Smooth muscle cell (in vitro differentiated cells): ENCODE results near the gene KIF13A. TPM values are rescaled to one million over a fixed set of nuclear protein-coding genes. Genes with fewer than 3 reads are reported as not detected.
A peak's percentile ranks its signal among the peaks of the same experiment; 100 is the strongest.

ENCODE experiments used
- DNase-seq: peaks from one replicate; lab custom pipeline; 2025; ENCODE audit not compliant: unreplicated experiment; lab: John Stamatoyannopoulos, UW
- H2AFZ ChIP-seq: fragments of 200-600 bp; sonication (generic); 2 replicates; pipeline ENCODE4 v1.6.0; 2016; ENCODE audit warnings: antibody characterized with exemption, low read depth, mild to moderate bottlenecking
- H3F3A ChIP-seq: fragments of 200-600 bp; sonication (generic); 2 replicates; pipeline ENCODE4 v1.6.0; 2017; ENCODE audit warnings: antibody characterized with exemption, low read depth
- H3K27ac ChIP-seq: fragments of 200-600 bp; sonication (generic); 2 replicates; pipeline ENCODE4 v1.5.1; 2016; ENCODE audit warnings: low read depth, mild to moderate bottlenecking
- H3K27me3 ChIP-seq: fragments of 200-600 bp; sonication (generic); 2 replicates; pipeline ENCODE4 v1.6.1; 2016; ENCODE audit warnings: low read depth, mild to moderate bottlenecking
- H3K36me3 ChIP-seq: fragments of 200-600 bp; sonication (generic); 2 replicates; pipeline ENCODE4 v1.5.1; 2016; ENCODE audit warnings: low read depth
- H3K4me1 ChIP-seq: fragments of 200-600 bp; sonication (generic); 2 replicates; pipeline ENCODE4 v1.5.1; 2016; ENCODE audit warnings: low read depth
- H3K4me2 ChIP-seq: fragments of 200-600 bp; sonication (generic); 2 replicates; pipeline ENCODE4 v1.6.0; 2016; ENCODE audit warnings: mild to moderate bottlenecking
- H3K4me3 ChIP-seq: fragments of 200-600 bp; sonication (generic); 2 replicates; pipeline ENCODE4 v1.5.1; 2016; ENCODE audit warnings: mild to moderate bottlenecking
- H3K79me2 ChIP-seq: fragments of 200-600 bp; sonication (generic); 2 replicates; pipeline ENCODE4 v1.6.0; 2016; ENCODE audit warnings: low read depth, mild to moderate bottlenecking
- H3K9ac ChIP-seq: fragments of 200-600 bp; sonication (generic); 2 replicates; pipeline ENCODE4 v1.6.0; 2016; ENCODE audit warnings: low read depth
- H3K9me3 ChIP-seq: fragments of 200-600 bp; sonication (generic); replicated peaks from 2 replicates; pipeline ENCODE4 v1.5.1; 2016; ENCODE audit warnings: low read depth
- H4K20me1 ChIP-seq: fragments of 200-600 bp; sonication (generic); 2 replicates; pipeline ENCODE4 v1.6.0; 2016; ENCODE audit warnings: low read depth
- WGBS: methylation state at CpG from one replicate; pipeline ENCODE4 v1.1.7; 2016; ENCODE audit warnings: low lambda C conversion rate; 5-methylcytosine and 5-hydroxymethylcytosine counted together
- polyA plus RNA-seq: library from polyadenylated mRNA; unstranded; fragments of >200 nt; fragmentation: Nextera tagmentation; extraction: Ambion mirVana; gene quantifications from 2 replicates; pipeline ENCODE4 v1.2.1, GENCODE V29; 2016
- total RNA-seq: library from RNA; depleted of rRNA; stranded (reverse); fragments of >200 nt; gene quantifications from 2 replicates; pipeline ENCODE4 v1.2.3, GENCODE V29; 2014
- TF ChIP-seq, protein P1 (sequence below): fragments of 200-600 bp; sonication (generic); IDR thresholded peaks from 2 replicates; pipeline ENCODE4 v1.5.1; 2017; ENCODE audit warnings: borderline replicate concordance, mild to moderate bottlenecking, antibody characterized with exemption; ENCODE audit not compliant: insufficient read depth, poor library complexity, severe bottlenecking

The KIF13A gene
- total and polyA plus RNA-seq, 2 experiments from 2014 or later, result 10.4 to 28.4 TPM

GRCh38 chr6:18024876-18025275, 37.4 kb upstream of the KIF13A start:
- no peak overlapping the region for H3K9ac ChIP-seq
- no peak overlapping the region for H3K4me2 ChIP-seq
- no peaks in the 10 kb centered on the region for H3K9me3 ChIP-seq
- H3K79me2 ChIP-seq, result no peaks in the 10 kb centered on the region
- no peak overlapping the region for H2AFZ ChIP-seq
- H3K27me3 ChIP-seq, result no peaks in the 10 kb centered on the region
- peaks cover 8% of the 10 kb centered on the region for H3F3A ChIP-seq
- H3K27ac ChIP-seq, result no peak overlapping the region
- no peak overlapping the region for H3K4me3 ChIP-seq
- no peaks in the 10 kb centered on the region for H3K36me3 ChIP-seq
- over 99% methylated on average over 5 of the region's 5 CpGs for WGBS
- no peaks in the 10 kb centered on the region for H4K20me1 ChIP-seq
- no peak for DNase-seq
- TF ChIP-seq, protein P1, sequence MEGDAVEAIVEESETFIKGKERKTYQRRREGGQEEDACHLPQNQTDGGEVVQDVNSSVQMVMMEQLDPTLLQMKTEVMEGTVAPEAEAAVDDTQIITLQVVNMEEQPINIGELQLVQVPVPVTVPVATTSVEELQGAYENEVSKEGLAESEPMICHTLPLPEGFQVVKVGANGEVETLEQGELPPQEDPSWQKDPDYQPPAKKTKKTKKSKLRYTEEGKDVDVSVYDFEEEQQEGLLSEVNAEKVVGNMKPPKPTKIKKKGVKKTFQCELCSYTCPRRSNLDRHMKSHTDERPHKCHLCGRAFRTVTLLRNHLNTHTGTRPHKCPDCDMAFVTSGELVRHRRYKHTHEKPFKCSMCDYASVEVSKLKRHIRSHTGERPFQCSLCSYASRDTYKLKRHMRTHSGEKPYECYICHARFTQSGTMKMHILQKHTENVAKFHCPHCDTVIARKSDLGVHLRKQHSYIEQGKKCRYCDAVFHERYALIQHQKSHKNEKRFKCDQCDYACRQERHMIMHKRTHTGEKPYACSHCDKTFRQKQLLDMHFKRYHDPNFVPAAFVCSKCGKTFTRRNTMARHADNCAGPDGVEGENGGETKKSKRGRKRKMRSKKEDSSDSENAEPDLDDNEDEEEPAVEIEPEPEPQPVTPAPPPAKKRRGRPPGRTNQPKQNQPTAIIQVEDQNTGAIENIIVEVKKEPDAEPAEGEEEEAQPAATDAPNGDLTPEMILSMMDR, result no peak
- peaks cover 15% of the 10 kb centered on the region for H3K4me1 ChIP-seq

DNA sequence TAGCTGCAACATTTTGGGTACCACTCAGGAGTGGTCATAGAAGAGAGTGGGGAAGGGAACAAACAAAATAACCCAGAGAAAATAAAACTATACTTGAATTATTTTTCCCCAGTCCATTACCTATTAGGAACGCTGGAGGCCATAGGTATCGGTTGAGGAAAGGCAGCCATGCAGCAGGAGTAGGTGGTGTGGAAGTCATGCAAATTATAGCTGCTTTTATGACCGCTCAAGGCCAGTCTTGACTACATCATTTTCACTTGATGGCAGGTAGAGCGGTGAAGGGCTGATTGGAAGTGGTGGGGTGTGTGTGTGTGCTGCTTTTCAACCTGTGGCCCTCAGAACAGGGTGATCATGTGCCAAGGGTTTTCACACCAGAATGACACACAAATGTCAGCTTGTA, 36.5 kb upstream of the KIF13A start:
- DNase-seq, result no peak
- no peaks in the 10 kb centered on the region for H3K36me3 ChIP-seq
- no peaks in the 10 kb centered on the region for H3K9me3 ChIP-seq
- no peak overlapping the region for H3K4me3 ChIP-seq
- no peak overlapping the region for H3K27ac ChIP-seq
- no peak overlapping the region for H3K9ac ChIP-seq
- peaks cover 15% of the 10 kb centered on the region for H3K4me1 ChIP-seq
- no peaks in the 10 kb centered on the region for H3K27me3 ChIP-seq
- H4K20me1 ChIP-seq, result no peaks in the 10 kb centered on the region
- peaks cover 8% of the 10 kb centered on the region for H3F3A ChIP-seq
- TF ChIP-seq, protein P1, result no peak
- no peak overlapping the region for H3K4me2 ChIP-seq
- no peaks in the 10 kb centered on the region for H3K79me2 ChIP-seq
- H2AFZ ChIP-seq, result no peak overlapping the region
- WGBS, result 92% methylated on average over 4 of the region's 4 CpGs

DNA sequence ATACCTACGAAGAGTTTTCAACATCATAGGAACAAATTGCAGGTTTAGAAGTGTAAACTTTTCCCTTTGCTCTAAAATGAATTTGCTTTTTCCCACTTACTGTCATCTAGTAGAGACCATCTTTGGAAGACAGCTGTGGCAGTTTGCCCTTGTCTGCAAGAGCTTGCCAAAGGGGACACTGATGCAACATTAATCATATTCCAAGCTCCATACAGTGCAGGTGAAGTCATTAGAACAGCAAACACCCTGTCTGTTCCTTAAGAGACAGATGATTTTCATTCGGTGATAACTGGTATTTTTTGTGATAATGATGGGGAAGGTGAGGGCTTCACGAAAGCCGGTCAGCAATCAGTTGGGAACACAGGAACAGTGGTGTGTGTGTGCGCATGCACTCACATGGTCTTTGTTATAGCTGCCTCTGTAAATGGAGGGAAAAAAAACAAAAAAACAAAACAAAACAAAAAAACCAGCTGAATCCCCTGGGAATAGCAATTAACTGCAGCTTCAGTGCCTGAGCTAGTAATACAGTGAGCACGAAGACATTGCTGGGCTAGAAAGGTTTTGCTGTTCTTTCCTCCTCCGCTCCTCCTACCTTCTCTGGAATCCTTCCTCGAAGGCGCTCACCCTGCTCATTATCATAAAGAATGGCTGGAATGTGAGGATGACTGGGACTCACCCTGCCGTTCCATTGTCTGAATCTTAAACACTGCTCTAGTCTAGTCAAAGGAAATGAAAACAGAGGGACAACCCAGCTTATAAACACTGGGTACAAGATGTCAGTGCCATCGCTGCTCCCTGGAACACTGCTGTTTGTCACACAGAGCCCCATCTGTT, 35.2 kb upstream of the KIF13A start:
- H3K4me1 ChIP-seq, result peaks cover 15% of the 10 kb centered on the region
- no peaks in the 10 kb centered on the region for H3K79me2 ChIP-seq
- no peaks in the 10 kb centered on the region for H4K20me1 ChIP-seq
- H2AFZ ChIP-seq, result peak overlapping the region; percentile 83
- 35% methylated on average over 11 of the region's 11 CpGs for WGBS
- peak overlapping the region; percentile 55 for H3K27ac ChIP-seq
- no peak for DNase-seq
- H3K4me2 ChIP-seq, result peak overlapping the region; percentile 75
- H3K9me3 ChIP-seq, result no peaks in the 10 kb centered on the region
- H3K4me3 ChIP-seq, result peak overlapping the region; percentile 29
- peaks cover 8% of the 10 kb centered on the region for H3F3A ChIP-seq
- no peaks in the 10 kb centered on the region for H3K36me3 ChIP-seq
- H3K27me3 ChIP-seq, result no peaks in the 10 kb centered on the region
- peak overlapping the region; percentile 31 for H3K9ac ChIP-seq
- TF ChIP-seq, protein P1, result no peak
